ENCODE measurements around the gene PUM1.

The PUM1 gene

GRCh38 chr1:30933874-30934252 is 131.7 kb downstream of the PUM1 start:
- TF ChIP-seq CTCF (IDR thresholded peaks at IDR 0.05; ENCODE audit: control extremely low read depth, extremely low read depth, low read depth, missing control alignments) = no peak
- no peak for DNase-seq (ENCODE audit: extremely low spot score)
- CTCF ChIA-PET = interaction anchor here (0.6 to 18.3 kb wide), 7 partner anchors 12 to 215 kb away, joined by 3 to 245 read pairs (median 5); no protein-coding TSS in a partner anchor
- POLR2A ChIA-PET = interaction anchor here (0.5 kb wide), 1 partner anchor 78 kb away, joined by 3 read pairs; no protein-coding TSS in a partner anchor

GRCh38 chr1:30930631-30931173 is 134.8 kb downstream of the PUM1 start:
- POLR2A ChIA-PET = interaction anchor here (0.5 kb wide), 1 partner anchor 234 kb away, joined by 3 read pairs; no protein-coding TSS in a partner anchor

DNA sequence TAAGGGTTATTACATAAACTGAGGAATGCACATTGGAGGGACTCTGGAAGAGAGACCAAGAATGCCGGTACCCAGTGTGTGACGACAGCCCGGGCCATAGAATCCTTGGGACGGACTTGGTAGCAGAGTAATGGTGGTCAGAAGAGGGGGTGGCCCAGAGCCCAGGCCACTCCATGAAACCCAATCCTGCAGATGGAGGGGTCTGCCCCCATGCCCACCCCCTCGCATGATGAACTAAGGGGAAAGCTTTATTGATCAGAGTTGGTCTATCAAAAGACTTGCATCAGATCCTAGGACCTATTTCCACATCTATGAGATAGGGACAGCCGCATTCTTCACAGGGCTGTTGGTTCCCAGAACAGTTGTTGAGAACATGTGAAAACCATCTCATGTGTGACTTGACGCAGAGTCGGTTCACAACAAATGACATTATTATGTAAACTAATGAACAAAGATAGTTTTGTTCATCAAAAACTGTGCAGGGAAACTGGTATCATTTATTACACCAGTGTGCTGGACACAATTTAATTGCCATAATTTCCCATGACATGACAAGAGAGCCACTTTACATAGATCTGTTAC is 135.5 kb downstream of the PUM1 start:
- ChIA-PET CTCF (interaction anchor here (0.6 to 18.3 kb wide), 9 partner anchors 8 to 211 kb away, joined by 3 to 245 read pairs (median 5); no protein-coding TSS in a partner anchor), POLR2A (no interaction called here)

More at GRCh38 chr1:30930631-30931173, 134.8 kb downstream of the PUM1 start:
- CTCF ChIA-PET = interaction anchor here (1.4 to 18.3 kb wide), 5 partner anchors 11 to 211 kb away, joined by 4 to 245 read pairs (median 29); no protein-coding TSS in a partner anchor
- no peak for DNase-seq (ENCODE audit: extremely low spot score)
- no peak for TF ChIP-seq CTCF (IDR thresholded peaks at IDR 0.05; ENCODE audit: control extremely low read depth, extremely low read depth, low read depth, missing control alignments)

DNA sequence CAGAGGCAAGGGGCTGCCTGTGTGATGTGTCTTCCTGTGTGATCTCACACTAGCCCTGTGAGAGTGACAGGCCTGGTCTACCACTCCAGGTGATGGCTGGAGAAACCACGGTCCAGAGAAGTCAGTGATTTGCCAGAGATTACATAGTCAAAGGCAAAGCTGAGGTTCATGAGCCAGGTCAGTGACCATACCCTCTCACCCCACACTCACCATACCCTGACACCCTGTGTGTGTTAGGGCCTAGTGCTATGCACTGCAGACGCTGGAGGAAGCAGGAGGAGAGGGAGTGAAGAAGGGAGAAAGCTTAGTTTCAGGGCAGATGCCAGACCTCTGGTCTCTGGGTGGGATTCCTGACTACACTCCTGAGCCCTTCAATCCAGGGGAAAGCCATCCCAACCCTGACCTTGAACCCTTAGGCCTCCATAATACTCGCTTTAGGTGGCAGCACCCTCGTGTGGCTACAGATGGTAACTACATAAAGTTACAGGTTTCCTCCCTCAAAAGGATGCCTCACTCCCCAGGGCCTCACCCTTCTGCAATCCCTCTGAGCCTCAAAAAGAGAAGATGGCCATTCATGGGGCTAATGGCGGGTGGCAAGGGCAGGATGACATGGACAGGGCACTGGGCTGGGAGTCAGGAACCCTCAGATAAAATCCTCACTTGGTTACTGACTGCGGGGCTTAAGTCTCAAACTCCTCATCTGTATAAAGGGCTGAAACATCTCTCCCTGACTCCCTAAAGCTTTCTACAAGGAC is 136.2 kb downstream of the PUM1 start:
- TF ChIP-seq CTCF (IDR thresholded peaks at IDR 0.05; ENCODE audit: control extremely low read depth, extremely low read depth, low read depth, missing control alignments) = peak; percentile 76
- DNase-seq (ENCODE audit: extremely low spot score) = peak; percentile 68
- ChIA-PET CTCF (interaction anchor here (0.6 to 18.3 kb wide), 27 partner anchors 9 to 210 kb away, joined by 3 to 245 read pairs (median 4); no protein-coding TSS in a partner anchor), POLR2A (no interaction called here)

More for the DNA sequence above, 135.5 kb downstream of the PUM1 start:
- no peak for DNase-seq (ENCODE audit: extremely low spot score)
- no peak for TF ChIP-seq CTCF (IDR thresholded peaks at IDR 0.05; ENCODE audit: control extremely low read depth, extremely low read depth, low read depth, missing control alignments)

DNA sequence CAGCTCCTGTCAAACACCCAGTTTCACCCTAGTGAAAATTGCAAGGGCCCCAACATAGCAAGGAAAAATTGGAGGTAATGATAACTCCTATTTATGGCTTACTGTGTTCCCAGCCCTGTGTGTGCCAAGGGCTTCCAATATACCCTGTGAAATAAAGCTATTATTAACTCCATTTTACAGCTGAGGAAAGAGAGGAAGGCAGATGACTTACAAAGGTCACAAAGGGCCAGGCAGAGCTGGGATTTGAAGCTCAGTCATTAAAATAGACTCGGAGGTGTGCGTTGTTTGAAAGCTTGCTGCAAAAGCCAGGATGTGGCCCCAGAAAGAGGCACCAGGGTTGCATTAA is 136.8 kb downstream of the PUM1 start:
- DNase-seq (ENCODE audit: extremely low spot score) = no peak

More for the DNA sequence above, 136.8 kb downstream of the PUM1 start:
- POLR2A ChIA-PET = interaction anchor here (0.8 kb wide), 1 partner anchor 42 kb away, joined by 4 read pairs; no protein-coding TSS in a partner anchor
- CTCF ChIA-PET = interaction anchor here (0.8 to 18.3 kb wide), 27 partner anchors 9 to 209 kb away, joined by 3 to 245 read pairs (median 4); no protein-coding TSS in a partner anchor
- TF ChIP-seq CTCF (IDR thresholded peaks at IDR 0.05; ENCODE audit: control extremely low read depth, extremely low read depth, low read depth, missing control alignments) = no peak
